GM21515 (cell line): ENCODE data around the gene STRIP2.
"Not testable (repeated sequence)": the region's sequence is repeated elsewhere in the genome, so short reads cannot be mapped to it uniquely, and the experiment has no call there.

Experiments
- ATAC-seq: cut with Tn5 transposase; IDR thresholded peaks from one replicate; pipeline ENCODE4 v1.9.1; 2021; ENCODE audit not compliant: unreplicated experiment

The STRIP2 gene

GRCh38 chr7:129453510-129454248, 19.4 kb downstream of the STRIP2 start:
- ATAC-seq = no peak

GRCh38 chr7:129454249-129454551, 20.0 kb downstream of the STRIP2 start:
- no peak for ATAC-seq

- ATAC-seq = no peak
Measured at GRCh38 chr7:129456421-129456820, 22.2 kb downstream of the STRIP2 start.

- no peak for ATAC-seq
Measured at GRCh38 chr7:129457101-129457500, 22.9 kb downstream of the STRIP2 start.

GRCh38 chr7:129458171-129458570, 23.9 kb downstream of the STRIP2 start:
- no peak for ATAC-seq

- no peak for ATAC-seq
Measured at GRCh38 chr7:129461809-129462208, 27.6 kb downstream of the STRIP2 start.

GRCh38 chr7:129462420-129462819, 28.2 kb downstream of the STRIP2 start:
- ATAC-seq = no peak

GRCh38 chr7:129464194-129464593, 30.0 kb downstream of the STRIP2 start:
- ATAC-seq = no peak

- no peak for ATAC-seq
Measured at GRCh38 chr7:129465080-129465479, 30.8 kb downstream of the STRIP2 start.

- no peak for ATAC-seq
Measured at GRCh38 chr7:129466796-129467195, 32.6 kb downstream of the STRIP2 start.

GRCh38 chr7:129468087-129468486, 33.9 kb downstream of the STRIP2 start:
- ATAC-seq = no peak

GRCh38 chr7:129468547-129468946, 34.3 kb downstream of the STRIP2 start:
- ATAC-seq = no peak

- ATAC-seq = no peak
Measured at GRCh38 chr7:129469930-129470329, 35.7 kb downstream of the STRIP2 start.

GRCh38 chr7:129470411-129470810, 36.2 kb downstream of the STRIP2 start:
- ATAC-seq = no peak

- no peak for ATAC-seq
Measured at GRCh38 chr7:129471402-129471827, 37.2 kb downstream of the STRIP2 start.

- ATAC-seq = not testable (repeated sequence)
Measured at GRCh38 chr7:129475931-129476330, 41.7 kb downstream of the STRIP2 start.

GRCh38 chr7:129476398-129476797, 42.2 kb downstream of the STRIP2 start:
- not testable (repeated sequence) for ATAC-seq

GRCh38 chr7:129479831-129480230, 45.6 kb downstream of the STRIP2 start:
- no peak for ATAC-seq

- ATAC-seq = no peak
Measured at GRCh38 chr7:129480674-129481363, 46.6 kb downstream of the STRIP2 start.

- ATAC-seq = not testable (repeated sequence)
Measured at GRCh38 chr7:129481376-129481775, 47.1 kb downstream of the STRIP2 start.

- ATAC-seq = no peak
Measured at GRCh38 chr7:129482781-129483180, 48.5 kb downstream of the STRIP2 start.

GRCh38 chr7:129489491-129489890, 55.3 kb downstream of the STRIP2 start:
- no peak for ATAC-seq

GRCh38 chr7:129492391-129492790, 58.2 kb downstream of the STRIP2 start:
- no peak for ATAC-seq
